H1 (cell line): ENCODE measurements around the gene MPP3. TPM values are rescaled to one million over a fixed set of nuclear protein-coding genes. Genes with fewer than 3 reads are reported as not detected.

Source experiments
- CTCF ChIA-PET: fragments of 300-600 bp; sonication (Branson Sonifier 250); formaldehyde crosslinking; loops from one replicate; lab custom pipeline; 2021; ENCODE audit not compliant: partially characterized antibody; lab: Charles Lee
- POLR2A ChIA-PET: fragments of 300-600 bp; sonication (Branson Sonifier 250); formaldehyde crosslinking; loops from one replicate; lab custom pipeline; 2021; ENCODE audit warnings: inconsistent platforms; ENCODE audit not compliant: partially characterized antibody; lab: Charles Lee
- DNase-seq, 2 experiments: peaks; one replicate each; pipeline versions ENCODE4 v3.0.0 to v3.0.0-alpha.2; 2010 to 2022; ENCODE audit warnings: low spot score in 2 of 2, low read depth in 1 of 2, mixed read lengths in 1 of 2
- FAIRE-seq: peaks from 2 replicates; lab custom pipeline; 2011; peaks lifted over from hg19 to GRCh38; lab: Jason Lieb, UNC
- H2AFZ ChIP-seq: 2 replicates; pipeline ENCODE4 v1.8.1; 2012; ENCODE audit warnings: low read length, inconsistent platforms
- H2AK5ac ChIP-seq: 2 replicates; pipeline ENCODE4 v1.6.1; 2013; ENCODE audit warnings: low read depth, low read length
- H2BK120ac ChIP-seq: replicated peaks from 2 replicates; pipeline ENCODE3; 2013; ENCODE audit warnings: low read depth, low read length, inconsistent platforms
- H2BK12ac ChIP-seq: 2 replicates; pipeline ENCODE4 v1.6.1; 2013; ENCODE audit warnings: low read depth, low read length
- H2BK15ac ChIP-seq: 2 replicates; pipeline ENCODE4 v1.6.1; 2013; ENCODE audit warnings: low read length
- H2BK20ac ChIP-seq: 2 replicates; pipeline ENCODE4 v1.6.1; 2013; ENCODE audit warnings: low read length
- H2BK5ac ChIP-seq: 2 replicates; pipeline ENCODE4 v1.6.1; 2013; ENCODE audit warnings: low read depth, low read length
- H3K14ac ChIP-seq: 2 replicates; pipeline ENCODE4 v1.6.1; 2013; ENCODE audit warnings: inconsistent platforms; ENCODE audit not compliant: insufficient read length
- H3K18ac ChIP-seq: 2 replicates; pipeline ENCODE4 v1.6.1; 2013; ENCODE audit warnings: low read length; ENCODE audit errors: extremely low read depth
- H3K23ac ChIP-seq: 2 replicates; pipeline ENCODE4 v1.6.1; 2013; ENCODE audit warnings: inconsistent platforms; ENCODE audit not compliant: insufficient read length
- H3K23me2 ChIP-seq: 2 replicates; pipeline ENCODE4 v1.6.1; 2013; ENCODE audit warnings: low read depth, low read length
- H3K27ac ChIP-seq: 2 replicates; pipeline ENCODE4 v1.6.1; 2011; ENCODE audit warnings: low read depth, low read length, inconsistent platforms
- H3K27me3 ChIP-seq, 4 experiments: replicated peaks in 1 of 4; 1 replicate in 1 of 4; 2 replicates in 3 of 4; pipeline versions ENCODE4 v1.6.1 to v1.8.1; 2011 to 2013; ENCODE audit warnings: low read length in 3 of 4, mild to moderate bottlenecking in 3 of 4, inconsistent platforms in 2 of 4, mixed read lengths in 2 of 4, moderate library complexity in 1 of 4; ENCODE audit not compliant: control insufficient read depth in 3 of 4, insufficient read depth in 3 of 4; ENCODE audit errors: extremely low read depth in 1 of 4
- H3K36me3 ChIP-seq, 4 experiments: 2 replicates each; pipeline versions ENCODE4 v1.6.1 to v1.8.1; 2011 to 2013; ENCODE audit warnings: mild to moderate bottlenecking in 4 of 4, low read length in 3 of 4, moderate library complexity in 2 of 4, control low read depth in 1 of 4, inconsistent platforms in 1 of 4; ENCODE audit not compliant: insufficient read depth in 4 of 4, control insufficient read depth in 2 of 4
- H3K4ac ChIP-seq: replicated peaks from 2 replicates; pipeline ENCODE3; 2013; ENCODE audit warnings: low read length, low read depth, mixed read lengths, inconsistent platforms; ENCODE audit not compliant: insufficient read length
- H3K4me1 ChIP-seq, 4 experiments: replicated peaks in 1 of 4; 1 replicate in 1 of 4; 2 replicates in 3 of 4; pipeline versions ENCODE4 v1.6.1 to v1.8.1; 2011 to 2013; ENCODE audit warnings: low read length in 3 of 4, inconsistent platforms in 2 of 4, mixed read lengths in 1 of 4; ENCODE audit not compliant: insufficient read depth in 4 of 4, control insufficient read depth in 3 of 4
- H3K4me2 ChIP-seq, 2 experiments: 2 replicates each; pipeline versions ENCODE4 v1.6.1 to v1.8.1; 2011 to 2013; ENCODE audit warnings: low read depth in 2 of 2, low read length in 2 of 2, control low read depth in 1 of 2, inconsistent platforms in 1 of 2, mild to moderate bottlenecking in 1 of 2; ENCODE audit not compliant: insufficient read depth in 1 of 2
- H3K4me3 ChIP-seq, 4 experiments: fragments of 200-600, 300-600 bp in 1 of 4; sonication (generic), shearing (Covaris generic), sonication (Bioruptor Twin) in 1 of 4; 2 replicates each; pipeline versions ENCODE4 v1.5.1 to v1.8.1; 2011 to 2016; ENCODE audit warnings: low read length in 4 of 4, low read depth in 3 of 4, control low read depth in 2 of 4, inconsistent platforms in 2 of 4, mild to moderate bottlenecking in 2 of 4, mixed read lengths in 1 of 4, moderate library complexity in 1 of 4; ENCODE audit not compliant: insufficient read depth in 2 of 4; ENCODE audit errors: extremely low read depth in 1 of 4
- H3K56ac ChIP-seq: replicated peaks from 2 replicates; pipeline ENCODE3; 2013; ENCODE audit warnings: low read depth, mild to moderate bottlenecking, mixed read lengths, low read length, inconsistent platforms; ENCODE audit not compliant: insufficient read length
- H3K79me1 ChIP-seq: 2 replicates; pipeline ENCODE4 v1.6.1; 2013; ENCODE audit warnings: low read depth, low read length, control low read depth
- H3K79me2 ChIP-seq, 2 experiments: 2 replicates each; pipeline versions ENCODE4 v1.6.1 to v1.8.1; 2012 to 2013; ENCODE audit warnings: low read length in 2 of 2, mild to moderate bottlenecking in 2 of 2, inconsistent platforms in 1 of 2; ENCODE audit not compliant: insufficient read depth in 2 of 2, control insufficient read depth in 1 of 2
- H3K9ac ChIP-seq, 4 experiments: replicated peaks in 1 of 4; 1 replicate in 1 of 4; 2 replicates in 3 of 4; pipeline versions ENCODE4 v1.6.1 to v1.8.1; 2011 to 2013; ENCODE audit warnings: low read depth in 3 of 4, low read length in 3 of 4, control low read depth in 2 of 4, mild to moderate bottlenecking in 2 of 4, moderate library complexity in 2 of 4, inconsistent platforms in 1 of 4; ENCODE audit errors: extremely low read depth in 1 of 4
- H3K9me3 ChIP-seq, 2 experiments: 2 replicates each; pipeline versions ENCODE4 v1.6.1 to v1.8.1; 2012 to 2013; ENCODE audit warnings: mild to moderate bottlenecking in 2 of 2, moderate library complexity in 2 of 2, control low read depth in 1 of 2, inconsistent platforms in 1 of 2, low read depth in 1 of 2, low read length in 1 of 2, mixed read lengths in 1 of 2; ENCODE audit not compliant: insufficient read depth in 2 of 2
- H4K20me1 ChIP-seq, 2 experiments: replicated peaks in 1 of 2; 2 replicates each; pipeline versions ENCODE3 to v1.8.1; 2011 to 2013; ENCODE audit warnings: inconsistent platforms in 2 of 2, low read length in 2 of 2, mild to moderate bottlenecking in 1 of 2; ENCODE audit not compliant: insufficient read depth in 2 of 2, control insufficient read depth in 1 of 2
- H4K5ac ChIP-seq: 2 replicates; pipeline ENCODE4 v1.6.1; 2013; ENCODE audit warnings: low read length, low read depth, mixed read lengths, inconsistent platforms; ENCODE audit not compliant: insufficient read length
- H4K8ac ChIP-seq: 2 replicates; pipeline ENCODE4 v1.8.0; 2013; ENCODE audit warnings: mild to moderate bottlenecking, moderate library complexity, low read length, inconsistent platforms; ENCODE audit not compliant: insufficient read depth; ENCODE audit errors: extremely low read depth
- H4K91ac ChIP-seq: replicated peaks from 2 replicates; pipeline ENCODE3; 2013; ENCODE audit warnings: low read length, mixed read lengths, inconsistent platforms; ENCODE audit not compliant: insufficient read length
- BCL11A ChIP-seq, 2 experiments: IDR thresholded peaks; one replicate each; pipeline ENCODE4 v1.6.1; 2011; ENCODE audit warnings: low read depth in 2 of 2, low read length in 2 of 2, mild to moderate bottlenecking in 2 of 2
- EGR1 ChIP-seq: IDR thresholded peaks from 2 replicates; pipeline ENCODE4 v1.6.1; 2011; ENCODE audit warnings: low read depth, low read length, borderline replicate concordance
- EP300 ChIP-seq, 2 experiments: IDR thresholded peaks; 1 replicate in 1 of 2; 2 replicates in 1 of 2; pipeline ENCODE4 v1.6.1; 2011 to 2012; ENCODE audit warnings: low read depth in 2 of 2, low read length in 2 of 2, mild to moderate bottlenecking in 2 of 2, borderline replicate concordance in 1 of 2, inconsistent platforms in 1 of 2, moderate library complexity in 1 of 2
- EZH2 ChIP-seq: fragments of 200-600 bp; sonication (generic); IDR thresholded peaks from 2 replicates; pipeline ENCODE4 v1.7.1; 2012; ENCODE audit warnings: low read depth, mild to moderate bottlenecking, moderate library complexity, low read length, inconsistent platforms; ENCODE audit not compliant: severe bottlenecking
- KDM1A ChIP-seq: fragments of 200-600, 300-600 bp; sonication (generic); IDR thresholded peaks from 2 replicates; pipeline ENCODE4 v1.7.1; 2016; ENCODE audit warnings: mild to moderate bottlenecking, low read length, borderline replicate concordance
- KDM4A ChIP-seq: IDR thresholded peaks from one replicate; pipeline ENCODE4 v1.7.1; 2012; ENCODE audit warnings: low read depth, mild to moderate bottlenecking, moderate library complexity, low read length, inconsistent platforms; ENCODE audit not compliant: severe bottlenecking
- KDM5A ChIP-seq: fragments of 200-600 bp; IDR thresholded peaks from 2 replicates; pipeline ENCODE4 v1.7.1; 2012; ENCODE audit warnings: mild to moderate bottlenecking, low read length, inconsistent platforms, mixed read lengths
- PHF8 ChIP-seq: fragments of 200-600 bp; sonication (generic); conservative IDR thresholded peaks from 2 replicates; pipeline ENCODE4 v1.7.1; 2012; ENCODE audit warnings: low read depth, mild to moderate bottlenecking, inconsistent platforms, low read length, moderate library complexity
- POLR2A ChIP-seq, 2 experiments: IDR thresholded peaks; 1 replicate in 1 of 2; 2 replicates in 1 of 2; pipeline ENCODE4 v1.6.1; 2011; ENCODE audit warnings: low read depth in 2 of 2, low read length in 2 of 2, mild to moderate bottlenecking in 2 of 2; ENCODE audit errors: control extremely low read depth in 1 of 2
- POLR2AphosphoS5 ChIP-seq: IDR thresholded peaks from 2 replicates; pipeline ENCODE4 v1.6.1; 2011; ENCODE audit warnings: low read depth, low read length
- POU5F1 ChIP-seq: IDR thresholded peaks from 2 replicates; pipeline ENCODE4 v1.6.1; 2011; ENCODE audit warnings: low read depth, mild to moderate bottlenecking, low read length, moderate library complexity
- TAF1 ChIP-seq: IDR thresholded peaks from 2 replicates; pipeline ENCODE4 v1.6.1; 2011; ENCODE audit warnings: mild to moderate bottlenecking, low read depth, low read length
- TBP ChIP-seq: IDR thresholded peaks from 2 replicates; pipeline ENCODE4 v1.6.1; 2011; ENCODE audit warnings: low read depth, low read length, improper control_type of control experiment
- WGBS, 2 experiments: shearing (Covaris generic) in 1 of 2; methylation state at CpG; one replicate each; pipeline versions ENCODE4 v1.1.6 to v1.1.7; 2013 to 2015; ENCODE audit warnings: low lambda C conversion rate in 2 of 2, mixed read lengths in 2 of 2, inconsistent platforms in 1 of 2, low coverage in 1 of 2, missing lambda C conversion rate in 1 of 2; ENCODE audit not compliant: insufficient replicate concordance in 2 of 2, insufficient coverage in 1 of 2, insufficient read length in 1 of 2; ENCODE audit errors: extremely low coverage in 1 of 2, missing lambda C conversion rate in 1 of 2; 5-methylcytosine and 5-hydroxymethylcytosine counted together
- polyA plus RNA-seq, 7 experiments: library from polyadenylated mRNA; depleted of rRNA in 3 of 7; stranded (reverse) in 5 of 7; unstranded in 2 of 7; fragments of >200 nt in 5 of 7; fragments of 200-250 nt in 2 of 7; gene quantifications; 1 replicate in 5 of 7; 2 replicates in 1 of 7; 4 replicates in 1 of 7; pipeline versions ENCODE4 v1.2.1 to v1.2.3, GENCODE V29; 2011 to 2013; ENCODE audit warnings: missing spikeins in 2 of 7, mixed read lengths in 2 of 7
- total RNA-seq: library from RNA; stranded (reverse); fragmentation: NEBNext Ultra II Directional; extraction: Animal tissue kit (Norgen Biotek cat#: 25700); gene quantifications from 2 replicates; pipeline ENCODE4 v1.2.1, GENCODE V29; 2021

The MPP3 gene
- total and polyA plus RNA-seq, 2 of the 8 experiments (the other 6 are each of a cell fraction or from before 2014, with no cell fraction given): 3.1 to 6.1 TPM

DNA sequence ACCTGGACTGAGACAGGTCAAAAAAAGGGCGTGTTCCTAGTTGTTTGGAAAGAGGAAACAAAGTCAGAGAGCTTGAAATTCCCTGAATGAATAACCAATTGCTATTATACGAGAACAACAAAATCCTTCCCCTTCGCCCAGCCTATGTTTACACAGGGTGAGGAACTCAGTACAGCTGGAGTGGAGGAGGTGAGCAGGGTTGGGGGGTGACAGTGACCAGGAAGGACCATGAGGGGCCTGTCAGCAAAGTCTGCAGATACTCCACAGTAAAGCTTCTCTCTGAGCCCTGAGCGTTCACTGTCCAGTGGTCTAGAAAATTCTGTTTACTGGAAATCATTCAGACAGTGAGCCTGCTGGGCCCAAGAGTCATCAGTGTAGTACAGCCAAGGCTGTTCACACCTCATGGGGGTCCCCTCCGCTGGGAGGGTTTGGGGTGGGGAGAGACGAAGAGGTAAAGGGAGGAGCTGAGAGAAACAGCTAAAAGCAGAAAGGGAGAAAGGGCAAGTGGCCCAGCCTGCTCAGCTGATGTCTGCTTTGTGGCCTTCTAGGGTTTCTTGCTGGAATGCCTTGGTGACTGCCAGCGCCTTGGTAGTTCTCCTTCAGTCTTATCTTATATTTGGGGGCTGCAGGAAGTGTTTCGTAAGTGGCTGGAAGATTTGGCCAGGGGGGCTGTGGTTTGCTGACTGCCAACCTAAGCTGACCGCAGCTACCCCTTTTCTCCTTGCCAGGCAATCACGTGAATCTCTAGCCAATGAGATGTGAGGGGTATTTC lies 59.9 kb downstream of the MPP3 start:
- H2BK15ac ChIP-seq: no peak overlapping the region
- no peaks in the 10 kb centered on the region for H3K9me3 ChIP-seq
- H4K8ac ChIP-seq: no peak overlapping the region
- no peak overlapping the region for H3K18ac ChIP-seq
- no peak overlapping the region for H3K4me2 ChIP-seq
- H3K4ac ChIP-seq: no peak overlapping the region
- H2BK12ac ChIP-seq: no peak overlapping the region
- H2BK5ac ChIP-seq: no peak overlapping the region
- H3K56ac ChIP-seq: no peak overlapping the region
- no peak overlapping the region for H3K14ac ChIP-seq
- H3K23ac ChIP-seq: no peak overlapping the region
- H4K5ac ChIP-seq: no peak overlapping the region
- WGBS, 2 experiments: 81% methylated on average over 9 of the region's 10 CpGs; no CpG with 5 or more reads in 1 of the 2 experiments
- H3K27ac ChIP-seq: no peak overlapping the region
- H2BK20ac ChIP-seq: no peak overlapping the region
- H3K23me2 ChIP-seq: no peaks in the 10 kb centered on the region
- H3K9ac ChIP-seq: no peak overlapping the region
- no peak overlapping the region for H2BK120ac ChIP-seq
- H3K4me1 ChIP-seq: no peaks in the 10 kb centered on the region; a peak in 1 of 7 replicates
- DNase-seq (no peak), FAIRE-seq (no peak)
- H3K79me2 ChIP-seq: peaks cover 0 to 5% of the 10 kb centered on the region in 2 experiments; a peak in 2 of 4 replicates
- peaks cover 2 to 4% of the 10 kb centered on the region in 2 experiments for H4K20me1 ChIP-seq
- no peak overlapping the region for H2AK5ac ChIP-seq
- ChIA-PET POLR2A (interaction anchor here (0.8 to 1.2 kb wide), 3 partner anchors 13 to 107 kb away, joined by 3 to 4 read pairs (median 3); no protein-coding TSS in a partner anchor), CTCF (interaction anchor here (1.0 to 3.5 kb wide), 5 partner anchors 7 to 197 kb away, joined by 3 to 18 read pairs (median 4); no protein-coding TSS in a partner anchor)
- H2AFZ ChIP-seq: no peak overlapping the region
- H4K91ac ChIP-seq: no peak overlapping the region
- H3K36me3 ChIP-seq: peaks cover 3 to 26% (median 16%) of the 10 kb centered on the region in 4 experiments; a peak in 6 of 8 replicates
- no peaks in the 10 kb centered on the region for H3K27me3 ChIP-seq
- peaks cover 3% of the 10 kb centered on the region; the same call in 1 of the 2 replicates for H3K79me1 ChIP-seq
- no peak overlapping the region for H3K4me3 ChIP-seq
- TF ChIP-seq KDM5A (no peak), POU5F1 (no peak), KDM4A (no peak), EGR1 (no peak), EP300 (IDR thresholded peaks at IDR 0.05; ENCODE audit: borderline replicate concordance in 1 of 2, low read depth in 2 of 2, low read length in 2 of 2) (no peak), POLR2A (IDR thresholded peaks at IDR 0.05; ENCODE audit: control extremely low read depth in 1 of 2, low read depth in 2 of 2, low read length in 2 of 2) (no peak), PHF8 (no peak), BCL11A (IDR thresholded peaks at IDR 0.05; ENCODE audit: low read depth in 2 of 2, low read length in 2 of 2) (no peak), TAF1 (no peak), POLR2AphosphoS5 (no peak), EZH2 (no peak), TBP (no peak), KDM1A (no peak)
